ENCODE results near the gene COL13A1.

The COL13A1 gene

DNA sequence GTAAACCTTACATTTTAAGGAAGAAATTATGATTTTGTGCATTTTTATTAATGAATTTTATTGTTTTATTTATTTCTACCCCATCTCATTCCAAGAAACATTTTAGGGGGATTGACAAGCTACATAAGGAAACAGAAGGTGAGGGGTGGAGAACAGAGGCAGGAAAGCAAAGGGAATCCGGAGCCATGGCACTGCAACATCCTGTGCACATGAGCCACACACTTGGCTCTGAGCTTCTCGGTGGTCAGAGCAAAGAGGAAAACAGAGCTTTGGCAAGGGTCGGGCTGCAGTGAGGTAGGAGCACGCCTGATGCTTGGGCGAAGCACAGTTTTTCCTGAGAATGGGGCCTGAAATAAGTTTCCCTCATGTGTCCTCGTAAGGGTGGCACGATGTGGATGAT lies 68.9 kb downstream of the COL13A1 start:
- DNase-seq = no peak

DNA sequence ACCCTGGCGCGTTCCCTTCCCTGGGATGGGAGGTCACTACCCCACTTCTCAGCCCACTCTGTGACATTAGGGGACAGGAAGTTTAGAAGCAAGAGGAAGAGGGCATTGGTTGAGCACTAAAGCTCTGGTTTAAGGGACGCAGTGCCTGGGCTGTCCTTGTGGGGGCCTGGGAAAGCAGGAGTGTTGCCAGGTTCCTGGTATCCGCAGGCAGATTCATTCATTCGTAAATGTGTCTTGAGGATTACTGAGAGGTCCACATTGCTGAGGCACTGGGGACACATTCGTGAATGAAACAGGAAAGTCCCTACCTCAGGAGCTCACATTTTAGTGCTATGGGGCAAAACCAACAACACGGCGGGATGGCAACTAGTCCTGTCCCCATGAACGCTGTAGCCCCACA lies 69.4 kb downstream of the COL13A1 start:
- DNase-seq = no peak

DNA sequence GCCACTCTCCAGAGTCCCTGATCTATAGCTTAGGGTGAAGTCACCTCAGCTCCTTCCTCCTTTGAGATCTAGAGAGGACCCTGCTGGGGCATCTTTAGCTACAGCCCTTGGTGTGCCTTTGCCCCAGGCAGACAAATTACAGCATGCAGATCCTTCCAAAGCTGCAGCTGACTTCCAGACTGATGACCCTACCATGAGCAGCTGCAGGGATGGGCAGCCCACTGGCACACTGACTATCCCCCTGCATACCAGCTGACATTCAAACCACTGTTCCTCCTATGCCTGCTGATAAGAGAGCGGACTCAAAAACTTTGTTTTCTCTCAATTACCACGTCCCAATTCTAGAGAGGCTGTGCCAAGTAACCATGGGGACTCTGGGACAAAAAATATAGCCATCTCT lies 70.6 kb downstream of the COL13A1 start:
- DNase-seq = no peak

DNA sequence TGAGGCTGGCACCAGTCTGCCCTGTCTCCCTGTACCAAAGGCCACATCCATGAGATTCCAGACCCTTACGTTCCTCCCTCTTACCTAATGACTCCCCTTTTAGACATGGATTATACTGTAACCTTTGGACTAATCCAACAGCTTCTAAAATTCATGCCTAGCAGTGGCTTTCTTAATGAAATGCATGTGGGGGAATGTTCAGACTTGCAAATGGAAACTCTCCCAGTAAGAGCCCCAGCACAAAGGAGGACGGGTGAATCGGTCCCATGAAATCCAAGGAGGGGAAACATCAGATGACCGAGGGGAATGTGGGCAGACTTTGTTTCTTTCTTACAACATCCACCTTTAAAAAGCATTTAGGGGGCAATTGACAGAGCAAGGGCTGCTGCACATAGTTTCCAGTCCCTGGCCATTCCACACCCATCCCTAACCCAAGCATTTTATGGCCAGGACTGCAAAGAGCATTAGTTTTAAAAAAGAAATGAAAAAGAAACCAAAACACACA lies 71.5 kb downstream of the COL13A1 start:
- no peak for DNase-seq

DNA sequence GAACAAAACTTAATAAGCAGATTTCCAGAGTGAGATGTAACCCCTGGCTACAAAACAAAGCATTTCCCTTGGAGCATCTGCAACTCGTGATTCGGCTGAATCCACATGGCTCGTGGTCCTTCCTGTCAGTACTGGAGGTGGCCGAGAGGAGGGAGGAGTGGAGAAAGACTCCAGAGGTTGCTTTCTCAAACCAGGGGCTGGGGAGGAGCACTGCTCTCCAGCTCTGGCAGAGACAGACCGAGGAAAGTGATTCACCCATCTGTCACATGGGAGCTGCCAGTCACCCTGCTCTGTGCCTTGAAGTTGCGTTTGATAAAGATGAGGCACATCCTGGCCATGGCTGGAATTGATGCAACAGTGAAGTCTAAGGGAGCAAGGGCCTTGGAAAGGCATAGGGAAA lies 72.7 kb downstream of the COL13A1 start:
- DNase-seq = no peak

DNA sequence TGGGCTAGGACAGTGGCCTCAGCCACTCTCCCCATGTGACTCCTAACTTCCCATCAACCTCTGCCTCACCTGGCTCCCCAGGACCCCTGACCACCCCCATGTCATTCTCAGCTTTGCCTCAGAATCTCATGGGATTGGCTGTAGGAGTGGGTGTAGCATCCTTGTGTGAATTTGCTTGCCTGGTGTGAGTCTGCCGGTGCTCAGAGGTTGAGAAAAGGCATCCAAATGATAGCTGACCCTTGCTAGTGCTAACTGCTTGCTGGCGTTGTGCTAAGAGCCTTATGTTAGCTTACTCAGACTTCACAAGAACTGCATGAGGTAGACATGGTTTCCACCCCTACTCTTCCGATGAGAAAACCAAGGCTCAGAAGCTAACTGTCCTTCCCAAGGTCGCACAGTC lies 74.2 kb downstream of the COL13A1 start:
- no peak for DNase-seq

DNA sequence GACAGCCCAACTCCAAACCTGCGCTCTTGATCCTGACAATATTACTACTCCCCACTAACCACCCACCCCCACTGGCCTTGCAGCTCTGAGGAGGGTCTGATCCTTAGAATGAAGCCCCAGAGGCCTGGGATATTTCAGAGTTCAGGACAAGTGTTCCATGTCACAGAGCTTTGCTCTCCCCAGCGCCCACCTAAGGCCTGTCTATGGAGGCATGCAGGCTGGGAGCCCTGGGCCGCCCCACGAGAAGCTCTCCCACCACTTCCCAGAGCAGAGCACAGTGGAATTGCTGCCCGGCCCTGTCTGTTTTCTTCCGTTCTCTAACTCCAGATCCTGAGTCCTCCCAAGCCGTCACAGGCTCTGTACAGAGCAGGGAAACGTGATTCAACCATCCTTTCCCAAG lies 74.6 kb downstream of the COL13A1 start:
- DNase-seq = no peak

DNA sequence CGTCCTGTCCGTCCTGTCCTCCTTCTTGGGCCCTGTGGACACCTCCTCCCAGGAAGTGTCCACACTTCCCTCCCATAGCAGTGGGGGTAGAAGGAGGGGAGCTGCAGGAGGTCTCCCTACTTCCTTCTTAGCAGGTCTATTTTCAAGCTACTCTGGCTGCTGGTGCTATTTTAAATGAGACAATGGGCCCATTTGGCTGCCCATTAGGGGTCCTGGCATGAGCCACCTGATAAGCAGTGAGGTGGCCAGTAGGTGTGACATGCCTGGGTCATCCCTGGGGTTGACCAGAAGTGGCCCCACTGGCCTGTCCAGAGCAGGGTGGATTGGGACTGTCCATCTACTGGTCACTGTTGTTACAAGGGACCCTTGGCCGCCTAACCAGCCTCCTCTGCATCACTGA lies 75.2 kb downstream of the COL13A1 start:
- DNase-seq = no peak

DNA sequence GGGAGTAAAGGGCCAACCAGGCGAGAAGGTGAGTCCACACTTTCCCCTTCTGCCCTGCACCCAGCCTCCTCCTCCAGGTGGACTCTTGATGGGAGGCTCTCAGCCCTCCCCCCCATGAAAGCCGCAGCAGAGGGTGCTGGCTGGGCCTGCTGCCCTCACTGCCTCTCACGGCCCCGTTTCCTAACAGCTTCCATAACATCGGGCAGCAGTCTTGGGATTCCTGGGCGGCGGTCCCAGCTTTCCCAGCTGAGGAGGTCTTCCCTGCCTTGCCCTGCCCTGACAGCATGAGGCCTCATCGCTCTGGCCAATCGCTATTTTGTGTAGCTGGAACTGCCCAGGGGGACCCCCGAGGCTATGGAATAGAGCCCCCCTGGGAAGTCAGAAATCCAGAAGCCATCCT lies 76.3 kb downstream of the COL13A1 start:
- no peak for DNase-seq

DNA sequence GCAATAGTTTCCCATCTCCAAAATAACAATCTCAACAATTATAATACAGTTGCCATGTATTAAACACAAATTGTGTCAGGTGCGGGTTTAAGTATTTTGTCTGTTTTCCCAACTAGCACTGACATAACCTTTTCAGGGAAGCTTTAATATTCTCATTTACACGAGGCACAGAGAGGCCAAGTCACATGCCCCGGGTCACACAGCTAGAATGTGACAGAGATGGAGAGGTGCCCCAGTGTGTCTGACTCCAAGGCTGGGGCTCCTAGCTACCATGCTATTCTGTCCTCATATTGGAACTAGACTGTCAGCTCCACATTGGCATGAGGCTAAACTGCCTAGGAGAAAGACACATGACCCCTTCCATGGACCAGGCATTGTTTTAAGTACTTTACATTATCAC lies 77.2 kb downstream of the COL13A1 start:
- no peak for DNase-seq

DNA sequence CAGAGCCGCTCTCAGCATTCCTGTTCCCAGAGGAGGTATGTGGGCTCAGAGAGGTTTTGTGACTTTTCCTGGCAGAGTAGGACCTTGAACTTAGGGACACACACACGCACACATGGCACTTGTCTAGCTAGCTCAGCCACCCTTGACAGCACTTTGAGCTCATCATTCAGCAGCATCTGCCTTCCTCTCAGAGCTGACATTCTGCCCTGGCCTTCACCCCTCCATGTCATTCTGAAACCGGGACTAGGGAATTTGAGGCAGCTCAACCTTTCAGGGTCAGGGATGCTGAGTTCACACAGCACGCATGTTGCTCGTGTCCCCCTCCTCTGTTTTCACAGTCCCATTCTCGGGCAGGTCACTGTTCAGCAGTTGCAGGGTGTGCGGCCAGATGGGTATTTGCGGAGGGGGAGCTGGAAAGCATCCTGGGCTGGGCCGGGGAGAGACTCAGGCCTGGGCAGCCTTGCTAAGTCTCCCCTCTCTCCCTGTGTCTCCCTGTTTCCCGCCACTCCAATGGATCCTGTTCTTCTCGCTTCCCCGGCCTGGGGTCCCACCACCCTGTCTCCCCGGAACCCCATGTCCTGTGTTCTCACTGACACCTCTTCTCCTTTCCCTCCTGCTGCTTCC lies 78.0 kb downstream of the COL13A1 start:
- DNase-seq = no peak

DNA sequence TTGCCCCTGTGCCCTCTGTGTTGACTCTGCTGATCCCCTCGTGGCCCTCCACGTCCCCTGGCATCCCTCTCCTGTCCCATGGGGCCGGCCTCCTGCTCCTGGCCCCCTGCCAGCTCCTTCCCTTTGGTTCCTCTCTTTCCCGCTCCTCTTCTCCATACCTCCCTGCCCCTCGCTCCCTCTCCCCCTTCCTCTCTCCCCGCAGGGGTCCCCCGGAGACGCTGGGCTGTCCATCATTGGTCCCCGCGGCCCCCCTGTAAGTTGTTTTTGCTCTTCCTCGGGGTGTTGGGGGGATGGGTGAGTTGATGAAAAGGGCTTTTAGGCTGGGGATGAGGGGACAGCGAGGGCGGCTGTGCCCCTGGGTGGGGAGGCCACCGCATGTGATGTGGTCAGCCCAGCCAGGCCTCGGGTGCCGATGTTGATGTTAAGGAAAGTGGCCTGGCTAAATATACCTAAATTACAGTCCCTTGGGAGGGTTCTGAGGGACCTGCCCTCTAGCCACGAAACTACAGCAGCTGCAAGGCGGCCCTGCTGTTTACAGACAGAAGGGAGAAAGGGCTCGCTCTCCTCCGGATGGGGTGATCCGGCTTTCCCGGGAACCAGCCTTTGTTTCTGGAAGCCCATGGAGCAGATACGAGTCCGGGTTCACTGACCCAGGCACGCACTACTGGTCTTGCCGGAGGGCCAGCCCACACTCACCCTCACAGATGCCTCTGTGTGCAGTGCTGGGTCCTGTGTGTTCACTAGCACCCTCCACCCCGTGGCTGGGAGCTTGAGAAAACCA lies 78.8 kb downstream of the COL13A1 start:
- no peak for DNase-seq

DNA sequence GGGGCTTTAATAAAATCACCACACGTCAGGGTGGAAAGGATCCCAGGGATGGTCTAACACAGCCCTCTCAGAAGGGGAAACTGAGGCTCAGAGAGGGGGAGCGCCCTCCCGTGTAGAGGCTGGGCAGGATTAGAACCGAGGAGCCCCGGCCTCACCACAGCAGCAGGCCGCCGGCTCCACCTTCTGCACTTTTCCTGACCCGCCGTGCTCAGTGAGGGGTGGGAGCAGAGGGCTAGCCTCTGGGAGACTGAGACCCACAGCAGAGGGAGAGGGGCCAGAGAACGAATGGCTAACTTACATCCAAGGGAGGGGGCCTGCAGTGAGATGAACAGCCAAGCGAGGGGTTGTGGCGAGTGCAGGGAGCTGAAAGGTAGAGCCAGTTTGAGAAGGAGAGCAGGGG lies 79.5 kb downstream of the COL13A1 start:
- no peak for DNase-seq

DNA sequence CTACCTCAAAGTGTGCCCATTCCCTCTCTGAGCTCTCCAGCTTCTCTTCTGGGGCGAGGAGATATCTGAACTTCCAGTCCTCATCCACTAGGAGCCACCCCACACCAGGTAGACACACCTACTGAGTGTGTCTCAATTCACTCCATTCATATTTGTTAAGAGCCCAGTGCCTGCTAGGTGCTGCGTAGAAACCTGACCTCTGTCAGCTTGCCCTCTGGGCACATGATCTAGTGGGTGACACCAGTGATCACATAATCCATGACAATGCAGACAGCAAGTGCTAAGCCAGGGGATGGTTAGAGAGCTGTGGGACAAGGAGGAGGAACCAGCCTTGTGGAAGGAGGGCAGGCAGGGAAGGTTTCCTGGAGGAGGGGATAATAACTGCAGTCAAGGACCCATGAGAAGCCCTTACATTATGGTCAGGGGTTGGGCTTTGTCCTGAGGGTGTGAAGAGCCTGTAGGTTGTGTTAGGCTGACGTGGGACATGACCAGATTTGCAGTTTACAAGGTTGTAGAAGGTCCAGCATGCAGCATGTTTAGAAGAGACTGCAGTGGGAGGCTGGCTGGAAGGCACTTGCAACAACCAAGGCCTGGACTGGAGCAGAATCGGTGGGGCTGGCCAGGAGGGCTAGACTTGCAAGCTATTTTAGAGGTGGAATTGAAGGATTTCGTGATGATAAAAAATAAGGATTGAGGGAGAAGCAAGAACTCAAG lies 81.8 kb downstream of the COL13A1 start:
- DNase-seq = no peak

DNA sequence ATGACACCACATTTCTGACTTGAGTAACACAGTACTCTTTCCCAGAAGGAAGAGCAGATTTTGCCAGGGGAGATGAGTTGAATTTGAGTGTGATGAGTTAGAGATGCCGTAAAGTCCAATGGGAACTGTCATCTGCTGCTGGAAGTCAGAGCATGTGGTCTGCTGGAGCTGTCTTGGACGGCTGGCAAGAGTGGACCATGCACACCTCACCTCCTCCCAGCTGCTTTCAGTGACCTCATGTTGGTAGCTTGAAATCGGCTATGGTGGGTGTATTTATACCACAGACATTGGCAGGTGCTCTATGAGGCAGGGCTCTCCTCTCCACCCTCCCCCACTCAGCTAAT lies 82.3 kb downstream of the COL13A1 start:
- DNase-seq = no peak

DNA sequence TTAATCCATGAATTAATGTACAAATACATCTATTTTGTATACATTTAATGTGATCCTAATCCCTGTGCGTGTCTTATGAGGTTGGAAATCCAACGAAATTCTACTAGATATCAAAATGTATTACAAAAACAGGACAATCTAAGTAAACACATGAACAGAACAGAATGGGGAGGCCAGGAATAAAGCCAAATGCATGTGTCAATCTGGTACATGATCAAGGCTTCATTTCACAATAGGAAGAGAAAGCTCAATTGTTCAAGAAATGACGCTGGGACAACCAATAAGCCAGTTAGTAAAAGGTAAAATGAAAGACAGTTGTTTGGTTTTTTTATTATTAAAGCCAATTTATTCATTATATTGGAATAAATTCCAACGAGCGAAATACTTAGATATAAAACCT lies 83.0 kb downstream of the COL13A1 start:
- DNase-seq = no peak

DNA sequence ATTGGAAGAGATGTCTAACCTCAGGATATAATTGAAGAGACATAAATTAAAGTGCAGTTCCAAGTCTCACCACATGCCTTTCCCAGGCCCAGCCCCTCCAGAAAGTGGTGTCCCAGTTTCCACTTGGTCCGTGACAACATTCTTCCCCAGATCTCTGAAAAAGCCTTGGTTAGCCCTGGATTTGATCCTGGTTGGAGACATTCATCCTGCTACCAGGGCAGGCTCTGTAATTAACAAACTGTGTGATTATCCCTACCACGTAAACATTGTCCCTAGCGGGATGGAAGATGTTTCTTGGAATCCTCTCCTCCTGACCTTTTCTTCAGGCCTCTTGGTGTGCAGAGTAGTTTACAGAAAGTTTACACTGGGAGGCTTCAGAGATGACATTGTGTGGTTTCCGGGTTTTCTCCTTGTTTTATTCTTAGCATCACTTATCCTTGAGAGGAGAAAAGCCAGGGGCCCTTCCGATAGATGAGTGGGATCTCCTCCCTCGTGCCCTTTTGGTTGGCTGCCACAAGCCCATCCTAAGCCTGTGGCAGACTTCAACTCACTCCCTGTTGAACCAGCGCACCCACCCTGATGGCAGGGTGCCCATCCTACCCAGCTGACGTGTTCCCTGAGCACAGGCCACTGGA lies 83.8 kb downstream of the COL13A1 start:
- no peak for DNase-seq

DNA sequence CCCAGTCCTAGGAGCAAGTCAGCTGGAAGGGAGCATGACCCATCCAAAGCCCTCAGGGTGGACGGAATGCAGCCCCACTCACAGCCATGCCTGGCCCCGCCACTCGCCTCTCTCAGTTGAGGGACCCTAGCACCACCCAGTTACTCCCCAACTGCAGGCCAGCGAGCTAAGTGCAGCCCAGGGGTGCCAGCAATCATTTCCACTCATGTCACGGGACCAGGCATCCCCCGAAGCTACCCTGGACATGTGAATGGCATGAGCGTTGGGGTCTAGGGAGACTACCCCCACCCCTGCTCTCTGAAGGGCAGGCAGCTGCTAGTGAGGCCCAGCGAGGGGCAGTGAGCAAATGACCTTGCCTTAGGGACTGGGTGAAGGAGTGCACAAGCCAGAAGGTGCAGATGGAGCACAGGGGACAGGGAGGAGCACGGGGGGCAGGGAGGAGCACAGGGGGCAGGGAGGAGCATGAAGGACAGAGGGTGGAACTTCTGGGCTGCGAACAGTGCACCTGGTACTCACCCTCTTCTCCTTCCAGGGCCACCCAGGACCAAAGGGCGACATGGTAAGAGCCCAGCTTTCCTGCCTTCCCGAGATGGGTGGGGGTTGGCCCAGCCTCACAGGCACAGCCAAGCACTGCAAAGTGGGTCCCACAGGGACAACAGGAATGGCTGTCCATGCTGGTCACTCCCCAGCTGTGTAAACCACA lies 87.3 kb downstream of the COL13A1 start:
- no peak for DNase-seq

DNA sequence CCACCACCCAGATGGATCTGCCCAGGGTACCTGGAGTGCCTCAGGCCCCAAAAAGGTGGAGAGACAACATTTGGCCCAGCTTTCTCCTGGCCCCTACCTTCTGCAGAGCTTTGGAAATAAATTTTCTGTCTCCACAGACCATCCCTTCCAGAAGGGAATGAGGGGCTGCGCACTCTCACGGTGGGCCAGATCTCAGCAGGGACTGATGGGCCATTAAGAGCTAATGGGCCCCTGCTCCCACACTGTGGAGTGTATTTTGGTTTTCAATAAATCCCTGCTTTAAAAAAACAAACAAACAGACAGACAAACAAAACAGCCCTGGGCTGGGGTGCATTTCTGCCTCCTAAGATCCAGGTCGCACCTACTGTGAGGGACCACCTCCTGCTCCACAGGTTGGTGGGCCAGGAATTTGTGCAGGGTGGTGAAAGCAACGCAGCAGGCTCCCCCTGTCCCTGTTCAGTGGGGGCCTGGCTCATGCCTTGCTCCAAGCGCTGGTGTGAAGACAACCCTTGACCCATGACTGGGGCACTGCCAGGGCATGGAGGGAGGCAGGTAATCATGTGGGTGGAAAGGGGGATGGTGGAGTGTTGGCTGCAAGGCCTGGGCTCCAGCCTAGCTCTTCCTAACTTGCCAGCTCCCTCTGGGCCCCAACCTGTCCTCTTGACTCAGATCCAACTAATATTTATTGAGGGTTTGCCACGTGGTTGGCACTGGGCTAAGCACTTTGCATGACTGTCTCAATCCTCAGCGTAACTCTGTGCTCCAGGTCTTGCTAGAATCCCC lies 88.5 kb downstream of the COL13A1 start:
- DNase-seq = no peak

DNA sequence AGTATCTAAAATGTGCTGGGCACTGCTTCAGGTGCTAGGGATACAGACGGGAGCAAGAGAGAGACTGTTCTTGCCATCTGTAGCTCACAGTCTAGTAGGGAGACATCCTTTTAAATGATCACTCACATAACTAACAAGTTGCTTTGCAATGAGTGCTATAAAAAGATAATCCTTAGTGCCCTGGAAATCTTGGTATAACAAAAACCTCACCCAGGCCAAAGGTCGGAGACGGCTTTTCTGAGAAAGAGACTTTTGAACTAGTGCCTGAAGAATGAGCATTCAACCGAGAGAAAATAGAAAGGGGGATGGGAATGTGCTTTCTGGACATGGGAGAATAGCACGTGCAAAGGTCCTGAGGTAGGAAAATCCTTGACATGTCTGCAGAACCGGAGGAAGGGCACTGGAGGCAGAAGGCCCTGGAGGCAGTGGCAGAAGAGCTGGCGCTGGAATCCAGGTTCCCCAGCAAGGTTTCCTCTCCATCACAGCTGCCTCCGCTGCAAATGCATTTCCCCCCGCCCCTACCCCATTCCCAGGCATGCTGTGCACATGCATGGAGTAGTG lies 89.4 kb downstream of the COL13A1 start:
- no peak for DNase-seq

DNA sequence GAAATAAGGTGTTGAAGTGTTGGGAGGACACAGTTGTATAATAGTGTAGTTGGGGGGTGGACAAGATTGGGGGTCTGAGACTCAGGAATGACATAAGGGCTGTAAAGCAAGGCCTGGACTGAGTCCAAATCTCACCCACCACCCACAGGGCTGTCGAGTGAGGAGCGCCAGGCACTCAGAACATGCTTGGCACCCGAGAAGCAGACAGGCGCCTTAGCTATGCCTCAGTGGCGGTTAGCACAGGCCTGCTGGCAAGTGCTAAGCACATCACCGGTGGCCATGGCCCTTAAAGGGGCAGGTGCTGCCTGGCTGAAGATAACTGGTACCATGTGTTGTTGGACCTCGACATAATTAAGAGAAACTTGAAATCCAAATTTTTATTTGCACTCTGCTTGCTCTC lies 90.7 kb downstream of the COL13A1 start:
- DNase-seq = no peak

DNA sequence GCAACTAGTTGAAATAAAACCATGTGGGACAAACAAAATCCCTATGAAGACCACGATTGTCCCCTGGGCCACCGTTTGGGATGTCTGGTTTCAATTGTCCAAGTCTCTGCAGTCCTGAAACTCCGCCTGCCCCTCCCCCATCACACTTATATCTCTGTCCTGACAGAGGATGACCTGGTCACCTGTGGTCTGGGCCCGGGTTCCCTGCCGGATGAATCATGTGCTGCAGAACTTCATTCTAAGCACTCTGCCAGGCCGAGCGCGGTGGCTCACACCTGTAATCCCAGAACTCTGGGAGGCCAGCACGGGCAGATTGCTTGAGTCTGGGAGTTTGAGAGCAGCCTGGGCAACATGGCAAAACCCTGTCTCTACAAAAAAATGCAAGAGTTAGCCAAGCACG lies 91.1 kb downstream of the COL13A1 start:
- no peak for DNase-seq
